ENCODE measurements around the gene URI1.

Gene URI1

DNA sequence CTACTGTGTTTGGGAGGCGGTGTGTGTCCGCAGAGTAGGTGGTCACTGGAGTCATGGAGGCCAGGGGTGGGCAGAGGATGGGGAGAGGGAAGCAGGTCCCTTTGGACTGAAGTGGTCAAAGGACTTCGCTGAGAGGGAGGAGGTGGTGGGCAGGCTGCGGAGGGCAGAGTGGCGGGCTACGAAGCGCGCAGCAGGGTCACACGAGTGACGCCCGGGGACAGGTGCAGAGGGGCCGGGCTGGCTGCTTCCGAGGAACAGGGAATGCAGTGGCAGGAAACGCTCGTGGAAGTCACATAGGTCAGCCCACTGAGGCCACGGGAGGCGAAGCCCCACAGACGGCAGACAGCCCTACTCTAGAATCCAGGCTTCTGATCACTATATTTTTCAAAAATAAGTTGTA, 111.5 kb downstream of the URI1 start:
- Mint-ChIP-seq H3K4me1 (no peaks in the 10 kb centered on the region), H3K27me3 (no peaks in the 10 kb centered on the region), H3K9me3 (no peaks in the 10 kb centered on the region), H3K27ac (no peak overlapping the region), H3K36me3 (no peaks in the 10 kb centered on the region), H3K4me3 (no peak overlapping the region)
- DNase-seq (ENCODE audit: low spot score in 2 of 2) (no peak), ATAC-seq (ENCODE audit: low read depth) (no peak)

DNA sequence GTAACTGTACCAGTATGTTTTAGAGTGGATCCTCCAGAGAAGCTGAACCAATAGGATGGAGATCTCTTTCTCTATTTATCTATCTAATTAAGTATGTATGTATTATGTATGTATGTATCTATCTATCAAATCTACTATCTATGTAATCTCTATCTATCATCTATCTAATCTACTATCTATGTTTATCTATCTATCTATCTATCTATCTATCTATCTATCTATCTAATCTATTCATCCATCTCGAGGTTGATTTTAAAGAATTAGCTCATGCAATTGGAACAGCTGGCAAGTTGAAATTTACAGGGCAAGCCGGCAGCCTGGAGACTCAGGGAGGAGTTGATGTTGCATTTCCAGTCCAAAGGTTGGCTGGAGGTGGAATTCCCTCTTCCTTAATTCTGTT, 112.2 kb downstream of the URI1 start:
- Mint-ChIP-seq H3K4me3 (no peak overlapping the region), H3K4me1 (no peaks in the 10 kb centered on the region), H3K9me3 (no peaks in the 10 kb centered on the region), H3K36me3 (no peaks in the 10 kb centered on the region), H3K27me3 (no peaks in the 10 kb centered on the region), H3K27ac (no peak overlapping the region)
- no peak for DNase-seq (ENCODE audit: low spot score in 2 of 2)
- ATAC-seq (ENCODE audit: low read depth) = no peak

DNA sequence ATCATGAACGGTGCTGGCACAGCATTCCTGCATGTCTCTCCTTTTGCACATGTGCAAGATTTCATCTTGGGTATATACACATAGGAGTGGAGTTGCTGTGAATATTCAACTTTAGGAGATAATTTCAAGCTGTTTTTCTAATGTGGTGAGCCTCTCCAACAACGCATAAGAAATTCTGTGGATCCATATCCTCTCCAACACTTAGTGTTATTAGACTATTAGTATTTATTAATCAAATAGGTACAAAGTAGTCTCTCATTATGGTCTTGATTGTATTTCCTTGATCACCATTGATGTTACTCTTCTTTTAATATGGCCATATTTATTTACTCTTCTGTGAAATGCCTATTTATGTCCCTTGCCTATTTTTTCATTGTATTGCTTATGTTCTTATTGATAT, 114.5 kb downstream of the URI1 start:
- Mint-ChIP-seq H3K36me3 (no peaks in the 10 kb centered on the region), H3K9me3 (no peaks in the 10 kb centered on the region), H3K27ac (no peak overlapping the region), H3K4me1 (no peaks in the 10 kb centered on the region), H3K27me3 (no peaks in the 10 kb centered on the region), H3K4me3 (no peak overlapping the region)
- ATAC-seq (ENCODE audit: low read depth) (no peak), DNase-seq (ENCODE audit: low spot score in 2 of 2) (no peak)

DNA sequence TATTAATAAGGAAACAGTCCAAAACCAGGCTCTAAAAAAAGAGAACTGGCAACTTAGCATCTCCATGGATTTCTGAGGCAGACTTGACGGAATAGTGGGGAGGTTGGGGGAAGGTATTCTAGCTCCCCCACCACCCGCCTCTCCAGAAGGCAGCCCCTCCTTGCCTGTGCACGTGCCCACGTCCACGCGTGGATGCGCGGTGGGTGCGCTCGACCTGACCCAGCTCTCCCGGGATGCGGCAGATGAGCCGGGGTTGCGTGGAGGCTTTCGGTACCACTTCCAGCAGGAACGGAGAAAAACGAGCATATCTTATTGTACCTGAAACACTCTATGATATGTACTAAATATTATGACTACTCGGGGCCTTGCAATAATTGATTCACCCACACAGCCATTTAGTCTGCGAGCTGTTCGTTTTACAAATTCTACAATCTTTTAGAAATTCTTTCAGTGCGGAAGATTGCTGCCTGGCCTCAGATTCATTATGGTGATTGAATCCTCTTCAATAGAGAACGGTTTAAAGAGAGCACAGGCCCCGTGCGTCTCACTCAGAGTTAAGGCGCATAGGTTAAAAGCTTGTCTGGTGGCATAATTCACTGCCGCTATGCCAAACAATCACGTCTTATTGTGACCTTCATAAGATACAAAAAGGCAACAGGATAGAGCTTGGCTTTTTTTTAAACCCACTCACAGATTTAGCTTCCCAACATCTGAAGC, 117.9 kb downstream of the URI1 start:
- peaks cover 2% of the 10 kb centered on the region for H3K27me3 Mint-ChIP-seq
- H3K4me1 Mint-ChIP-seq = no peaks in the 10 kb centered on the region
- H3K36me3 Mint-ChIP-seq = no peaks in the 10 kb centered on the region
- no peak for DNase-seq (ENCODE audit: low spot score in 2 of 2)
- H3K9me3 Mint-ChIP-seq = no peaks in the 10 kb centered on the region
- no peak overlapping the region for H3K4me3 Mint-ChIP-seq
- no peak overlapping the region for H3K27ac Mint-ChIP-seq
- ATAC-seq (ENCODE audit: low read depth) = no peak

DNA sequence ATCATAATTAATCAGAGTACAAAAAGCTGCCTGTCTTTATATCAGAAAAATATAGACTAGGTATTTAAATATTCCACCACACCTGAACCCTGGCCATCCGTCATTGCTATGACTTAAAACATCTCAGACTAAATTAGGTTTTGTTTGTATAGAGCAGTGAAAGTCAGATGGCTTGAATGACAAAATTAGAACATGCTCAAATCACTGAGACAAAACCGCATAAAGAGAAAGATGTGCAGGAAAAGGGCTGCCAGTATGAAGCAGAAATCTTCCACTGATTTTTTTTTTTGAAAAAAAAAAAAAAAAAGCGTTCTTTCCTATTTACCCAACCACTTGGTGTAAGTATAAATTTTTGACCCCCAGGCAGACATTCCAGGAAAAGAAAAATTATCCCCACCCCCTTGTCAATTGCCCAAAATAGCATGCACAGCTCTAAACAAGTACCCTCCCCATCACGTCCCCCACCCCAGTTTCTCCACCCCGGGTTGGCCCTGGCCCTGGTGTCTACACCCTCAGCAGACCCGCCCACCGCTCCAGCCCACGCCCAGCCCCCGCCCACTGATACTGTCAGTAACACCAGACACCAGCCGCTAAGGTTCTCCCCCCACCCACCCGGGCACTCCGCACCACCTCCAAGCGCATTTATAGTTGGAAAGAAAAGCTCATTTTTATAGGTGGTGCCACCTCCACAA, 118.6 kb downstream of the URI1 start:
- peaks cover 2% of the 10 kb centered on the region for H3K27me3 Mint-ChIP-seq
- DNase-seq (ENCODE audit: low spot score in 2 of 2) = no peak

DNA sequence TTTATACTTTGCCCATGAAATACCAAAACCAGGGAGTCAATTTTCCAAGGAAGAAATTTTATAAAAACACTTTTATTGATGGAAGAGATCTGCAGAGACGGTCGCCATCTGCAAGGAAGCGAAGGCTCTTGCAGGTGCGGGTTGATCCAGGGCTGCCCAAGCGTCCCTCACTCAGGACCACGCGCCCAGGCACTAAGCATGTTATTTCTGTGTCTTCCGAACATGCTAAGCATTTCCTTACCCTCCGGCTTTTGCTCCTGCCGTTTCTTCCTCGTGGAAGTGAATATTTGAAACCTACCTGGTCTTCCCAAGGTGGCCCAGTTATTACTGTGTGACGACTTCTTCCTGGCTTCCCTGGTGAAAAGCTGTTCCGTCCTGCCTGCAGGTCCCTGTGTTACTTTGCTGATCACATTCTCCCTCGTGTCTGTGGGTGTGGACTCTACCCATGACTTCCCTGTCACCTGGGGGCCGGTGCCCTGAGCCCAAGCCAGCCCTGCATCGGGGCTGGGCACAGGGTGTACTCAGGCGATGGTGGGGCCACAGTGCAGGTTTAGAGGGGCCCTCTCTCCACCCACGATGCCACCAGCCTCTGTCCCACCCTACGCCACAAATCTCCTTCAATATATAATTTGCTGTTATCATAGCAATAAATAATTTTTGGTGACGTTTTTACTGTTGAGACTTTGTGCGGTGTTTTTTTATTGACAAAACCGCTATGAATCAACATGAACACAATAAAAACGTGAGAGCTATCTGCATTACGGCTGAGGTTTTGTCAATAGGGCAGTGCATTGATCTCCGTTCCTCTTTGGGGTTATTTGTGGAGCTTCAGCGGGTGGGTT, 119.4 kb downstream of the URI1 start:
- Mint-ChIP-seq H3K27ac (no peak overlapping the region), H3K9me3 (no peaks in the 10 kb centered on the region), H3K4me1 (no peaks in the 10 kb centered on the region), H3K36me3 (no peaks in the 10 kb centered on the region), H3K27me3 (peaks cover 2% of the 10 kb centered on the region), H3K4me3 (no peak overlapping the region)
- ATAC-seq (ENCODE audit: low read depth) = no peak
- no peak for DNase-seq (ENCODE audit: low spot score in 2 of 2)

More for the DNA sequence above, 118.6 kb downstream of the URI1 start:
- no peak for ATAC-seq (ENCODE audit: low read depth)
- Mint-ChIP-seq H3K9me3 (no peaks in the 10 kb centered on the region), H3K4me3 (no peak overlapping the region), H3K36me3 (no peaks in the 10 kb centered on the region), H3K4me1 (no peaks in the 10 kb centered on the region), H3K27ac (no peak overlapping the region)

DNA sequence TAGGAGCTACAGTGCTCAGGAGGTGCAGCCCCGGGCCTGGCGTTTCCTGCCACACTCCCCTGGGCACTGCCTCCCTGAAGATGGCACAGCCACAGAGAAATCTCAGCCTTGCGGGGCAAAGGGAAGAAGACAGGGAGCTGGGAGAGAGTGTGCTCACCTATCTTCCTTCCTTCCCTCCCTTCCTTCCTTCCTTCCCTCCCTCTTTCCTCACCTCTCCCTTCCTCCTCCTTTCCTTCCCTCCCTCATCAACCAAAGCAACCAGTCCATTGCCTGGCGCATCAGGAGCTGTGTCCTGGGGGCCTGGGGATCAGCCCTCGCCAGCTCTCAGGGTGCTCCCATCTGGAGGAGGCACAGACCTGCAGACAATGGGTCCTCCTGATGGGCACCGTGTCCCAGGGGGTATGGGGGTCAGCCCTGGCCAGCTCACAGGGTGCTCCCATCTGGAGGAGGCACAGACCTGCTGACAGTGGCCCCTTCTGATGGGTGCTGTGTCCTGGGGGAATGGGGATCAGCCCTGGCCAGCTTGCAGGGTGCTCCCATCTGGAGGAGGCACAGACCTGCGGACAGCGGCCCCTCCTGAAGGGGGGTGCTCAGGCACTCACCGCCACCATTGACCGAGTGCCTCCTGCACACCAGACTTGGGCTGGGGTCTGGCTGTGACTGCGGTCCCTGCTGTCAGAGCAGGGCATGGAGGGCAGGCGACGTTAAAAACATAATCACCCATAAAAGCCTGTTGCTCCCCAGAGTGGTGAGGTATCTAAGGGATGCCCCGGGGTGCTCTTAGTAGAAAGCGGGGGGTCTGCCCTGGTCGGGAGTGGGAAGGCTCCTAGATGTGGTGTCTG, 120.2 kb downstream of the URI1 start:
- Mint-ChIP-seq H3K4me1 (no peaks in the 10 kb centered on the region), H3K36me3 (no peaks in the 10 kb centered on the region), H3K9me3 (no peaks in the 10 kb centered on the region), H3K27ac (no peak overlapping the region), H3K27me3 (peaks cover 2% of the 10 kb centered on the region), H3K4me3 (no peak overlapping the region)
- no peak for ATAC-seq (ENCODE audit: low read depth)
- no peak for DNase-seq (ENCODE audit: low spot score in 2 of 2)

DNA sequence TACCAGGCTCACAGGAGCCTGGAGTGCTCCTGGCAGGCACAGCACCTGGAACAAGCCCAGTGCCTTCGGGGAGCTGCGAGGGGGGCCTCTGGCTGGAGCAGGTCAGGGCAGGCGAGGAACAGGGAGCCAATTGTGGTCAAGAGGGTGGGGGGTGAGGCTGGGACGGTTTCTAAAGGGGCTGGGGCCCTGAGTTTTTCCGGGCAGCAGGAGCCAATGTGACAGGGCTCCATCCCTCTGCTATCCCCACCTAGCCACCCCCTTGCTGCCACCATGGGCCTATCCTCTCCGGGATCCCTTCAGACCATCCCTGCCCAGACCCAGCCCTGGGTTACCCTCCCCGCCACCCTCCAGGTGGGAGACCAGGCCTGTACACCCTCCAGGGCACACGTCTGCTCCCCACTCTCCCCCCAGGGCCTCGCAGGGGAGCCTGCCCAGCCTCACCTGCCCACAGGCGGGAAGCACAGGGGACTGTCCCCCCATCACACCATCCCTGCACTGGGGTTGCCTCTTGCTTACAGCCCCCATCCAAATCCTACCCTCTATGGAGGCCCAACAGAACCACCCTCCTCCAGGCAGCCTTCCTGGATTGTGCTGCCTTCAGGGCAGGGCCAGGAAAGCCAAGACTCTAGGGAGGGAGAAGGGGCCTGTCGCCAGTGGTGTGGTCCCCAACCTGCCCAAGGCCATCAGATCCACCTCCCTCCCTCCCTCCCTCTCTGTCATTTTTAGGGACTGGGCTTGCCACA, 121.0 kb downstream of the URI1 start:
- Mint-ChIP-seq H3K36me3 (no peaks in the 10 kb centered on the region), H3K4me1 (peaks cover 2% of the 10 kb centered on the region), H3K27me3 (peaks cover 5% of the 10 kb centered on the region), H3K27ac (no peak overlapping the region), H3K9me3 (peaks cover 4% of the 10 kb centered on the region), H3K4me3 (no peak overlapping the region)
- ATAC-seq (ENCODE audit: low read depth) (no peak), DNase-seq (ENCODE audit: low spot score in 2 of 2) (no peak)

DNA sequence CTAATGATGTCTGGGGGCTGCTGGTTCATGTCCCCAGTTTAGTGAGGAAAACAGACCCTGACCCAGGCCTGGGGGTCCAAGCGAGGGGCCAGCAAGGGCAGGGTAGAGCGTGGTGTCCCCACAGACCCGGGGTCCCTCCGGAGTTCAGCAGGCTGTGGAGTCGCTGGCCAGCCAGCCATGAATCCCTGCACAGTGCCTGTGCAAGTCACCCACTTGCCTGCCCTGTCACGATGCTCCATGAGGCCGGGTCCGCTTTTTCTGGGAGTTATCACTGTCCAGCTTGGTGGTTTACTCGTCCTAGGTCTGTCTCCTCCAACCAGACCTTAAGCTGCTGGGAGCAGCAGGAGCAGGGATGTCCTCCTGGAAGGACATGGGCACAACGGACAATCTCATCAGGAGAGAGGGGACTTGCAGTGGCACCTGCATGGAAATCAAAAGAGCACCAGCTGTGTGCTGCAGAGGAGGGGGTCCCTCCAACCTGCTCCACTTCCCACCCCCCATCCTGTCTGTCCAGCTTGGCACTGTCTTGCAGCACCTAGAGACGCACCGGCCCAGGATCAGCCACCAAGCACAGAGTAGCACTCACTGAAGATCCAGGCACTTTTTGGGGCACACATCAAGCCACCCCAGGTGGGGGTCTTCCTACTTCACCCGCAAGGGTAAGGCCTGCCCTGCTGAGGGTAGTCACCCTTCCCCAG, 121.8 kb downstream of the URI1 start:
- Mint-ChIP-seq H3K9me3 (peaks cover 11% of the 10 kb centered on the region), H3K27ac (no peak overlapping the region), H3K4me3 (no peak overlapping the region), H3K27me3 (peaks cover 9% of the 10 kb centered on the region), H3K36me3 (peaks cover 2% of the 10 kb centered on the region), H3K4me1 (peaks cover 3% of the 10 kb centered on the region)
- no peak for ATAC-seq (ENCODE audit: low read depth)
- no peak for DNase-seq (ENCODE audit: low spot score in 2 of 2)

DNA sequence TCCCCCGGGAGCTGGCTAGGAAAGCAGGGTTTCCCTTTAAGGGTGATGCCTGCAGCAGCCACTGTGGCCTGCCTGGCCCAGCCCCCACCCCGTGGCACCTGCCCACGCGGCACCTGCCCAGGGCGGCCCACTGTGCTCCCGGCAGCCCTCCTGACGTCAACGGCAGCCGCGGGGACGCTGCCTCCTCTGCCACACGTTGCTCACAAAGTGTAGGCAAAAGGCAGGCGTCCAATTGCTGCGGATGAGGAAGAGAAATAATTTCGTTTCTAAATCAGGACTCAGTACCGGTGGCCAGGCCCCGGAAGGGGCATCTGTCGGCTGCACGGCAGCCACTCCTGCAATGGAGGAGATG, 122.3 kb downstream of the URI1 start:
- ATAC-seq (ENCODE audit: low read depth) (no peak), DNase-seq (ENCODE audit: low spot score in 2 of 2) (no peak)
- H3K4me1 Mint-ChIP-seq = peaks cover 3% of the 10 kb centered on the region
- peaks cover 12% of the 10 kb centered on the region for H3K9me3 Mint-ChIP-seq
- no peak overlapping the region for H3K4me3 Mint-ChIP-seq
- peaks cover 3% of the 10 kb centered on the region for H3K36me3 Mint-ChIP-seq
- no peak overlapping the region for H3K27ac Mint-ChIP-seq
- peaks cover 10% of the 10 kb centered on the region for H3K27me3 Mint-ChIP-seq

DNA sequence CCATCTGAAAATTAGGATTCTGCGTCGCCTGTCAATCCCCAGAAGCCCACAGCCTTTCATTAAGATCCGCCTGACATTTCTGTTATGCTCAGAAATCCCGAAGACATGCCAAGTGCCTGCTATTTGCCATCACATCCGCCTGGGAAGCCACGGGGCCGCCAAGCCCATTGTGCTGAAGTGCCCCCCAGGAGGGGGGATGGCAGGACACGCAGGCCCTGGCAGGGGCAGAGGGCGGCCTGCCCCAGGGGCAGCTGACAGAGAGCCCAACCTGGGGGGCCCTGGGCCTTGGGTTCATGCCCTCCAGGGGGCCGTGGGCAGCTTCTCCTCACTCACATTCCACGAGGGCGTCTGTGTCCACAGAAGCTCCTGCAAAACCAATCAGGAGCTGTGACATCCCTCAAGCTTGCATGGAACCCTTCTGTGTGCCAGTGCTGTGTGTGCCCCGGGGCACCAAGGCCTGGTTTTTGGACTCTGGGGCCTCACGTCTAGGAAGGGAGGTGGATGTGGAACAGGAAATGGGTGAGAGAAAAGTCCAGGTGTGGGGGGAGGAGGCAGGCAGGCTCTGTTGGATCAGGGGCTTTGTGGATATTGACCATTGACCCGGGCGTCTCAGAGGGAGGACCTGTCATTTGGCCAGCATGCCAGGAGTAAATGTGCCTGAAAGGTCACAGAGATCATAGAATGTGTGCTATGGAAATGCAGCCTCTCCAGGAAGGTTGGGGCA, 122.9 kb downstream of the URI1 start:
- Mint-ChIP-seq H3K36me3 (peaks cover 3% of the 10 kb centered on the region), H3K4me3 (no peak overlapping the region), H3K27me3 (peaks cover 10% of the 10 kb centered on the region), H3K4me1 (peaks cover 3% of the 10 kb centered on the region), H3K9me3 (peaks cover 12% of the 10 kb centered on the region), H3K27ac (no peak overlapping the region)
- ATAC-seq (ENCODE audit: low read depth) (no peak), DNase-seq (ENCODE audit: low spot score in 2 of 2) (no peak)
